ENCODE data around the gene TBX2. TPM values are rescaled to one million over a fixed set of nuclear protein-coding genes. Genes with fewer than 3 reads are reported as not detected.

Gene TBX2
- polyA plus RNA-seq, 1 donor (not counting 4 experiments of a cell fraction or from before 2014, with no cell fraction given) = not detected

DNA sequence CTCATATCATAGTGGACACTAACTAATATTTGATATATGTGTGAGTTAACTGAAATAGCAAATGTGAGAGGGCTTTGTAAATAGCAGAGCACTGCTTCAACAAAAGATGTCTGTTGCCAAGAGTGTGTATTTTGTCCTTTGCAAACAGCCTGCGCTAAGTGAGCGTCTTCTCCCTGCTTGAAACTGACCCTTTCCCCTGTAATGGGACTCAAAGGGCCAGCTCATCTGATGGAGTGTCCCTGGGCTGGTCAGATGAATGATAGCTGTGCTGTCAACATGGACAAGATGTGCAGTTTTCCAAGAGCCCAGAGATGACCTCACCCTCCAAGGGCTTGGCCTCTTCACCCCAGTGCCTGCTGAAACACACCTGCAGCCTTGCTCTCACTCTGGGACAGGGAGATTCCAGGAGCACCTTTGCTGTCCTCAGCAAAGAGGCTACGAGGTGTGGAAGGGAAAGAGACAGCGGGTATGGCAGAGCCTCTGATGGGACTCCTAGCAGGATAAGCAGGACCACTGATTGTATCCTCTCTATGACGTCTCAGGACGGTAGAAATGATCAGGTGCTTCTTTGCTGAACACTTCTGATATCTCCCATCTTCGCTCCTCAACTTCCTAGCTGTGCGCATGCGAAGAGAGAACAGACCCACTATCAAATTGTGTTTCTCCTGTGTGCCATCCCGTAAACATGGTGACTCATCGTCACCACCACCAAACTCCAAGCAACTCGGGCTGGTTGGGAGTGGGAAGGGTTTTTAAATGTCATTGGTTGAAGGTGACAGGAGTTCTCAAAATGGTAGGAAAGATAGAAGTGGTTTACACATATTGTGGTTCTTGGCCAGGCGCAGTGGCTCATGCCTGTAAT is 35.8 kb upstream of the TBX2 start:
- H3K27ac ChIP-seq (ENCODE audit: control insufficient read depth, insufficient read depth, low read length) = no peak overlapping the region
- H3K9ac ChIP-seq (ENCODE audit: control insufficient read depth, extremely low read depth, insufficient read depth, low read length) = no peak overlapping the region
- no peaks in the 10 kb centered on the region for H4K20me1 ChIP-seq (ENCODE audit: control insufficient read depth, extremely low read depth, insufficient read depth, low read length)
- H3K4me1 ChIP-seq (ENCODE audit: control insufficient read depth, extremely low read depth, insufficient read depth, low read length) = peaks cover 14% of the 10 kb centered on the region
- FAIRE-seq (no peak), DNase-seq (ENCODE audit: low read depth, low spot score) (no peak)
- no peaks in the 10 kb centered on the region for H3K36me3 ChIP-seq (ENCODE audit: control insufficient read depth in 2 of 2, extremely low read depth in 1 of 2, insufficient read depth in 2 of 2, low read length in 2 of 2)
- H3K4me2 ChIP-seq (ENCODE audit: control insufficient read depth, extremely low read depth, insufficient read depth, low read depth, low read length) = no peak overlapping the region
- no peaks in the 10 kb centered on the region for H3K9me1 ChIP-seq (ENCODE audit: control insufficient read depth, extremely low read depth, insufficient read depth, low read length)
- no peaks in the 10 kb centered on the region for H3K79me2 ChIP-seq (ENCODE audit: control insufficient read depth, insufficient read depth, low read length)
- TF ChIP-seq EZH2 (IDR thresholded peaks at IDR 0.05; ENCODE audit: low read length) = no peak
- TF ChIP-seq, protein P1, sequence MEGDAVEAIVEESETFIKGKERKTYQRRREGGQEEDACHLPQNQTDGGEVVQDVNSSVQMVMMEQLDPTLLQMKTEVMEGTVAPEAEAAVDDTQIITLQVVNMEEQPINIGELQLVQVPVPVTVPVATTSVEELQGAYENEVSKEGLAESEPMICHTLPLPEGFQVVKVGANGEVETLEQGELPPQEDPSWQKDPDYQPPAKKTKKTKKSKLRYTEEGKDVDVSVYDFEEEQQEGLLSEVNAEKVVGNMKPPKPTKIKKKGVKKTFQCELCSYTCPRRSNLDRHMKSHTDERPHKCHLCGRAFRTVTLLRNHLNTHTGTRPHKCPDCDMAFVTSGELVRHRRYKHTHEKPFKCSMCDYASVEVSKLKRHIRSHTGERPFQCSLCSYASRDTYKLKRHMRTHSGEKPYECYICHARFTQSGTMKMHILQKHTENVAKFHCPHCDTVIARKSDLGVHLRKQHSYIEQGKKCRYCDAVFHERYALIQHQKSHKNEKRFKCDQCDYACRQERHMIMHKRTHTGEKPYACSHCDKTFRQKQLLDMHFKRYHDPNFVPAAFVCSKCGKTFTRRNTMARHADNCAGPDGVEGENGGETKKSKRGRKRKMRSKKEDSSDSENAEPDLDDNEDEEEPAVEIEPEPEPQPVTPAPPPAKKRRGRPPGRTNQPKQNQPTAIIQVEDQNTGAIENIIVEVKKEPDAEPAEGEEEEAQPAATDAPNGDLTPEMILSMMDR (optimal IDR thresholded peaks at IDR 0.05 in 1 of 3, IDR thresholded peaks at IDR 0.05 in 1 of 3, conservative IDR thresholded peaks at IDR 0.05 in 1 of 3; ENCODE audit: extremely low read depth in 1 of 3, insufficient read depth in 2 of 3, low read length in 3 of 3) = no peak
- H3K27me3 ChIP-seq (ENCODE audit: control insufficient read depth, extremely low read depth, insufficient read depth, low read length) = no peaks in the 10 kb centered on the region
- H3K4me3 ChIP-seq (ENCODE audit: control insufficient read depth in 2 of 3, extremely low read depth in 1 of 3, insufficient read depth in 2 of 3, low read depth in 1 of 3, low read length in 3 of 3) = no peak overlapping the region
- dilution Hi-C loops (cut with MboI; ENCODE audit: extremely low pct_ligation_motif_present, low sequenced_read_pairs) = no loop called here
- no peaks in the 10 kb centered on the region for H3K9me3 ChIP-seq (ENCODE audit: control insufficient read depth, low read depth, low read length)
- no peak overlapping the region for H2AFZ ChIP-seq (ENCODE audit: control insufficient read depth, low read length)

DNA sequence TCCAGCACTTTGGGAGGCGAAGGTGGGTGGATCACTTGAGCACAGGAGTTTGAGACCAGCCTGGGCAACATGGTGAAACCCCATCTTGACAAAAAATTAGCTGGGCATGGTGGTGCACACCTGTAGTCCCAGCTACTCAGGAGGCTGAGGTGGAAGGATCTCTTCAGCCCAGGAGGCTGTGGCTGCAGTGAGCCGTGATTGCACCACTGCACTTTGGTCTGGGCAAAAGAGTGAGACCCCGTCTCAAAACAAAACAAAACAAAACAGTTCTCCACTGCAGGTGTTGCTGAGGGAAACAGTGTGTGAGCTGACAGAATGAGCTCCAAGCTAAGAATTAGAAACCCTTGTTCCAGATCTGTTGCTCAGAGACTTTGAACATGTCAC is 35.2 kb upstream of the TBX2 start:
- FAIRE-seq (no peak), DNase-seq (ENCODE audit: low read depth, low spot score) (no peak)
- no peaks in the 10 kb centered on the region for H3K9me3 ChIP-seq (ENCODE audit: control insufficient read depth, low read depth, low read length)
- TF ChIP-seq, protein P1 (optimal IDR thresholded peaks at IDR 0.05 in 1 of 3, IDR thresholded peaks at IDR 0.05 in 1 of 3, conservative IDR thresholded peaks at IDR 0.05 in 1 of 3; ENCODE audit: extremely low read depth in 1 of 3, insufficient read depth in 2 of 3, low read length in 3 of 3) = no peak
- TF ChIP-seq EZH2 (IDR thresholded peaks at IDR 0.05; ENCODE audit: low read length) = no peak
- no peak overlapping the region for H2AFZ ChIP-seq (ENCODE audit: control insufficient read depth, low read length)
- H3K4me1 ChIP-seq (ENCODE audit: control insufficient read depth, extremely low read depth, insufficient read depth, low read length) = peaks cover 14% of the 10 kb centered on the region
- H3K27me3 ChIP-seq (ENCODE audit: control insufficient read depth, extremely low read depth, insufficient read depth, low read length) = no peaks in the 10 kb centered on the region
- no peak overlapping the region for H3K9ac ChIP-seq (ENCODE audit: control insufficient read depth, extremely low read depth, insufficient read depth, low read length)
- no peak overlapping the region for H3K27ac ChIP-seq (ENCODE audit: control insufficient read depth, insufficient read depth, low read length)
- H3K4me3 ChIP-seq (ENCODE audit: control insufficient read depth in 2 of 3, extremely low read depth in 1 of 3, insufficient read depth in 2 of 3, low read depth in 1 of 3, low read length in 3 of 3) = no peak overlapping the region
- H3K36me3 ChIP-seq (ENCODE audit: control insufficient read depth in 2 of 2, extremely low read depth in 1 of 2, insufficient read depth in 2 of 2, low read length in 2 of 2) = no peaks in the 10 kb centered on the region
- dilution Hi-C loops (cut with MboI; ENCODE audit: extremely low pct_ligation_motif_present, low sequenced_read_pairs) = no loop called here
- no peaks in the 10 kb centered on the region for H3K79me2 ChIP-seq (ENCODE audit: control insufficient read depth, insufficient read depth, low read length)
- no peaks in the 10 kb centered on the region for H3K9me1 ChIP-seq (ENCODE audit: control insufficient read depth, extremely low read depth, insufficient read depth, low read length)
- H3K4me2 ChIP-seq (ENCODE audit: control insufficient read depth, extremely low read depth, insufficient read depth, low read depth, low read length) = no peak overlapping the region
- no peaks in the 10 kb centered on the region for H4K20me1 ChIP-seq (ENCODE audit: control insufficient read depth, extremely low read depth, insufficient read depth, low read length)

All from keratinocyte (primary cell).